CD4-positive, alpha-beta T cell (primary cell): ENCODE results near the gene SHANK3. TPM values are rescaled to one million over a fixed set of nuclear protein-coding genes. Genes with fewer than 3 reads are reported as not detected.

Experiments
- ATAC-seq: fragments of 200-7000 bp; cut with Tn5 transposase; one replicate; pipeline ENCODE4 v1.10.0; 2022; ENCODE audit warnings: mild to moderate bottlenecking; ENCODE audit not compliant: poor library complexity
- CTCF ChIA-PET: fragments of 350-600 bp; sonication (Branson Sonifier 250); formaldehyde crosslinking; loops from one replicate; lab custom pipeline; 2021; ENCODE audit warnings: antibody characterized with exemption, inconsistent platforms; lab: Charles Lee
- POLR2A ChIA-PET: fragments of 350-600 bp; sonication (Branson Sonifier 250); formaldehyde crosslinking; loops from one replicate; lab custom pipeline; 2021; ENCODE audit warnings: antibody characterized with exemption, inconsistent platforms; lab: Charles Lee
- DNase-seq, 14 experiments: peaks; one replicate each; pipeline ENCODE4 v3.0.0-alpha.2; 2013 to 2020; ENCODE audit warnings: mixed read lengths in 2 of 14
- H3K27ac ChIP-seq, 2 donors: one replicate each; pipeline versions ENCODE4 v1.5.1 to v1.7.0; 2013; ENCODE audit warnings: low read length in 2 of 2, low read depth in 1 of 2, mild to moderate bottlenecking in 1 of 2
- H3K27me3 ChIP-seq, 2 experiments: 1 replicate in 1 of 2; 2 replicates in 1 of 2; pipeline versions ENCODE4 v1.6.1 to v1.7.0; 2013; ENCODE audit warnings: low read length in 2 of 2, control low read depth in 1 of 2, mild to moderate bottlenecking in 1 of 2, moderate library complexity in 1 of 2; ENCODE audit not compliant: insufficient read depth in 2 of 2, control insufficient read depth in 1 of 2
- H3K36me3 ChIP-seq: one replicate; pipeline ENCODE4 v1.6.1; 2013; ENCODE audit warnings: low read length, control low read depth; ENCODE audit not compliant: insufficient read depth
- H3K4me1 ChIP-seq: one replicate; pipeline ENCODE4 v1.6.1; 2013; ENCODE audit warnings: low read length, control low read depth; ENCODE audit not compliant: insufficient read depth
- H3K4me3 ChIP-seq: one replicate; pipeline ENCODE4 v1.5.1; 2013; ENCODE audit warnings: mild to moderate bottlenecking, low read length, moderate library complexity
- H3K9me3 ChIP-seq, 2 experiments: 1 replicate in 1 of 2; 2 replicates in 1 of 2; pipeline versions ENCODE4 v1.6.1 to v1.7.0; 2013; ENCODE audit warnings: low read length in 2 of 2, mild to moderate bottlenecking in 2 of 2, control low read depth in 1 of 2, moderate library complexity in 1 of 2; ENCODE audit not compliant: control insufficient read depth in 1 of 2, insufficient read depth in 1 of 2
- H3K27ac Mint-ChIP-seq: one replicate; pipeline ENCODE4 v1.8.0; 2020; ENCODE audit warnings: mixed read lengths
- H3K27me3 Mint-ChIP-seq: one replicate; pipeline ENCODE4 v1.8.0; 2021; ENCODE audit warnings: mixed read lengths
- H3K36me3 Mint-ChIP-seq: one replicate; pipeline ENCODE4 v1.8.0; 2021; ENCODE audit warnings: low read depth, mixed read lengths
- H3K4me1 Mint-ChIP-seq: one replicate; pipeline ENCODE4 v1.8.0; 2021; ENCODE audit warnings: low read depth, mixed read lengths
- H3K4me3 Mint-ChIP-seq: one replicate; pipeline ENCODE4 v1.8.0; 2020; ENCODE audit warnings: mild to moderate bottlenecking, mixed read lengths
- H3K9me3 Mint-ChIP-seq: one replicate; pipeline ENCODE4 v1.8.0; 2020; ENCODE audit warnings: mixed read lengths
- CTCF ChIP-seq: fragments of 200-600 bp; IDR thresholded peaks from one replicate; pipeline ENCODE4 v1.8.0; 2022; ENCODE audit warnings: antibody characterized with exemption, mild to moderate bottlenecking
- intact Hi-C, 2 experiments: fragments of 100-400 bp; cut with DNase I in 1 of 2; cut with micrococcal nuclease in 1 of 2; formaldehyde crosslinking; loops; one replicate each; pipeline versions ENCODE4 v1.15.1 to v1.9.0; 2023 to 2025; cut with DNase I, micrococcal nuclease
- total RNA-seq, 174 experiments: library from RNA in 2 of 174; stranded (reverse) in 2 of 174; gene quantifications; one replicate each; pipeline ENCODE4 v1.2.3 and lab custom pipeline; 2021 to 2026

SHANK3 gene
- total RNA-seq, 2 experiments from 2014 or later = not detected

GRCh38 chr22:50698546-50698945 lies 25.9 kb downstream of the SHANK3 start:
- intact Hi-C loops = no loop called here
- no peaks in the 10 kb centered on the region for H3K36me3 Mint-ChIP-seq
- no peak for TF ChIP-seq CTCF
- no peak overlapping the region for H3K27ac ChIP-seq
- peak in 1 of 14 experiments; percentile 1 for DNase-seq
- ATAC-seq = no peak
- H3K9me3 ChIP-seq = peaks cover 0 to 3% of the 10 kb centered on the region in 2 experiments
- no peaks in the 10 kb centered on the region for H3K27me3 ChIP-seq
- no peak overlapping the region for H3K27ac Mint-ChIP-seq
- POLR2A ChIA-PET = no interaction called here
- H3K4me3 Mint-ChIP-seq = no peak overlapping the region
- CTCF ChIA-PET = no interaction called here
- no peak overlapping the region for H3K4me3 ChIP-seq
- H3K4me1 Mint-ChIP-seq = peaks cover 14% of the 10 kb centered on the region
- no peaks in the 10 kb centered on the region for H3K27me3 Mint-ChIP-seq
- H3K4me1 ChIP-seq = peaks cover 9% of the 10 kb centered on the region
- H3K36me3 ChIP-seq = no peaks in the 10 kb centered on the region
- no peaks in the 10 kb centered on the region for H3K9me3 Mint-ChIP-seq

GRCh38 chr22:50699001-50699755 lies 26.6 kb downstream of the SHANK3 start:
- no peak for TF ChIP-seq CTCF
- peaks cover 0 to 3% of the 10 kb centered on the region in 2 experiments for H3K9me3 ChIP-seq
- Mint-ChIP-seq H3K9me3 (no peaks in the 10 kb centered on the region), H3K27me3 (no peaks in the 10 kb centered on the region), H3K27ac (no peak overlapping the region), H3K4me3 (no peak overlapping the region), H3K36me3 (no peaks in the 10 kb centered on the region), H3K4me1 (peaks cover 14% of the 10 kb centered on the region)
- ATAC-seq = no peak
- CTCF ChIA-PET = no interaction called here
- H3K36me3 ChIP-seq = no peaks in the 10 kb centered on the region
- peaks cover 9% of the 10 kb centered on the region for H3K4me1 ChIP-seq
- intact Hi-C loops = no loop called here
- H3K27ac ChIP-seq = no peak overlapping the region
- no peak overlapping the region for H3K4me3 ChIP-seq
- POLR2A ChIA-PET = no interaction called here
- DNase-seq = peak in 1 of 14 experiments; percentile 3
- H3K27me3 ChIP-seq = no peaks in the 10 kb centered on the region

- DNase-seq = peak in 1 of 14 experiments; percentile 1
- peaks cover 0 to 3% of the 10 kb centered on the region in 2 experiments for H3K9me3 ChIP-seq
- ATAC-seq = no peak
- peaks cover 14% of the 10 kb centered on the region for H3K4me1 Mint-ChIP-seq
- no peak overlapping the region for H3K27ac Mint-ChIP-seq
- ChIA-PET CTCF (no interaction called here), POLR2A (no interaction called here)
- no peak for TF ChIP-seq CTCF
- no peaks in the 10 kb centered on the region for H3K9me3 Mint-ChIP-seq
- no peaks in the 10 kb centered on the region for H3K36me3 ChIP-seq
- no peak overlapping the region for H3K4me3 ChIP-seq
- no peaks in the 10 kb centered on the region for H3K27me3 ChIP-seq
- H3K36me3 Mint-ChIP-seq = no peaks in the 10 kb centered on the region
- intact Hi-C loops = no loop called here
- no peak overlapping the region for H3K27ac ChIP-seq
- H3K4me3 Mint-ChIP-seq = no peak overlapping the region
- no peaks in the 10 kb centered on the region for H3K27me3 Mint-ChIP-seq
- peaks cover 9% of the 10 kb centered on the region for H3K4me1 ChIP-seq
These were observed 27.2 kb downstream of the SHANK3 start for GRCh38 chr22:50699756-50700386.
